Activated T-cell treated with anti-CD3 and anti-CD28 coated beads, Interleukin-2, amount 50 U/mL, for 1 hour (primary cell): ENCODE data around the gene TFDP1.

ENCODE experiments used
- DNase-seq: peaks from one replicate; pipeline ENCODE4 v3.0.0-alpha.2; 2020

Gene TFDP1

GRCh38 chr13:113635709-113636108, 51.2 kb downstream of the TFDP1 start:
- DNase-seq: no peak

GRCh38 chr13:113636266-113636963, 51.9 kb downstream of the TFDP1 start:
- peak; percentile 10 for DNase-seq

- peak; percentile 6 for DNase-seq
Observed at GRCh38 chr13:113637262-113638160, 53.0 kb downstream of the TFDP1 start.

- DNase-seq: no peak
Observed at GRCh38 chr13:113638173-113638746, 53.7 kb downstream of the TFDP1 start.

- peak; percentile 11 for DNase-seq
Observed at GRCh38 chr13:113638806-113639205, 54.3 kb downstream of the TFDP1 start.

GRCh38 chr13:113639616-113640262, 55.2 kb downstream of the TFDP1 start:
- DNase-seq: peak; percentile 12

GRCh38 chr13:113641426-113641825, 56.9 kb downstream of the TFDP1 start:
- DNase-seq: peak; percentile 3

- no peak for DNase-seq
Observed at GRCh38 chr13:113642563-113642962, 58.0 kb downstream of the TFDP1 start.

- DNase-seq: no peak
Observed at GRCh38 chr13:113643593-113643992, 59.0 kb downstream of the TFDP1 start.

- DNase-seq: no peak
Observed at GRCh38 chr13:113644800-113645199, 60.2 kb downstream of the TFDP1 start.

- no peak for DNase-seq
Observed at GRCh38 chr13:113645329-113645728, 60.8 kb downstream of the TFDP1 start.

GRCh38 chr13:113646376-113646775, 61.8 kb downstream of the TFDP1 start:
- DNase-seq: no peak

- DNase-seq: peak; percentile 19
Observed at GRCh38 chr13:113646921-113647340, 62.4 kb downstream of the TFDP1 start.

- DNase-seq: peak; percentile 12
Observed at GRCh38 chr13:113647351-113648215, 63.0 kb downstream of the TFDP1 start.

- peak; percentile 8 for DNase-seq
Observed at GRCh38 chr13:113648216-113648610, 63.7 kb downstream of the TFDP1 start.

GRCh38 chr13:113649212-113649611, 64.7 kb downstream of the TFDP1 start:
- DNase-seq: peak; percentile 5

GRCh38 chr13:113650275-113650674, 65.7 kb downstream of the TFDP1 start:
- DNase-seq: peak; percentile 2

GRCh38 chr13:113650731-113651148, 66.2 kb downstream of the TFDP1 start:
- DNase-seq: peak; percentile 2

- DNase-seq: peak; percentile 9
Observed at GRCh38 chr13:113651511-113652403, 67.2 kb downstream of the TFDP1 start.

GRCh38 chr13:113652404-113653263, 68.1 kb downstream of the TFDP1 start:
- DNase-seq: peak; percentile 13
